A549 (cell line): Measurements from ENCODE around the gene CDHR5. TPM values are rescaled to one million over a fixed set of nuclear protein-coding genes. Genes with fewer than 3 reads are reported as not detected.
A peak's percentile ranks its signal among the peaks of the same experiment; 100 is the strongest.

Experiments used
- ATAC-seq, 2 experiments: fragments of 200-7000 bp in 1 of 2; fragments of >200 bp in 1 of 2; cut with Nextera tagmentation in 1 of 2; cut with Tn5 transposase in 1 of 2; 3 replicates each; pipeline versions ENCODE4 v1.8.0 to v1.9.1; 2018 to 2020; ENCODE audit warnings: mild to moderate bottlenecking in 1 of 2, moderate library complexity in 1 of 2
- CTCF ChIA-PET: fragments of 300-600 bp; sonication (Branson Sonifier 250); formaldehyde crosslinking; extraction: SDS; loops from one replicate; lab custom pipeline; 2021; ENCODE audit warnings: antibody characterized with exemption, inconsistent platforms; lab: Yijun Ruan, JAX
- POLR2A ChIA-PET: fragments of 350-600 bp; formaldehyde crosslinking; extraction: SDS; loops from one replicate; lab custom pipeline; 2021; ENCODE audit warnings: antibody characterized with exemption, inconsistent platforms; lab: Yijun Ruan, JAX
- DNase-seq, 2 experiments: peaks; one replicate each; pipeline versions ENCODE4 v3.0.0 to v3.0.0-alpha.2; 2011 to 2016; ENCODE audit warnings: low read depth in 1 of 2, low spot score in 1 of 2
- FAIRE-seq: peaks from 2 replicates; lab custom pipeline; 2011; peaks lifted over from hg19 to GRCh38; lab: Jason Lieb, UNC
- H3K27ac ChIP-seq, 2 experiments: fragments of >200 bp; sonication (Bioruptor Twin); formaldehyde crosslinking; 3 replicates each; pipeline ENCODE4 v1.5.1; 2016 to 2017
- H3K4me1 ChIP-seq: fragments of >200 bp; sonication (Bioruptor Twin); formaldehyde crosslinking; 3 replicates; pipeline ENCODE4 v1.6.1; 2016
- H3K4me2 ChIP-seq: fragments of >200 bp; sonication (Bioruptor Twin); formaldehyde crosslinking; 3 replicates; pipeline ENCODE4 v1.6.1; 2016
- H3K4me3 ChIP-seq: fragments of >200 bp; sonication (Bioruptor Twin); formaldehyde crosslinking; 3 replicates; pipeline ENCODE4 v1.5.1; 2016
- H3K9me3 ChIP-seq: fragments of >200 bp; sonication (Bioruptor Twin); formaldehyde crosslinking; 3 replicates; pipeline ENCODE4 v1.6.1; 2016
- BHLHE40 ChIP-seq: IDR thresholded peaks from 2 replicates; pipeline ENCODE4 v1.6.1; 2012; ENCODE audit warnings: low read depth, low read length, inconsistent platforms
- CBX2 ChIP-seq: fragments of 200-600 bp; sonication (generic); IDR thresholded peaks from 2 replicates; pipeline ENCODE4 v1.6.1; 2016; ENCODE audit warnings: low read depth, mild to moderate bottlenecking, borderline replicate concordance
- CBX8 ChIP-seq: fragments of 200-600 bp; sonication (generic); IDR thresholded peaks from 2 replicates; pipeline ENCODE4 v1.6.1; 2016
- CEBPB ChIP-seq, 2 experiments: fragments of >200 bp in 1 of 2; sonication (Bioruptor Twin) in 1 of 2; formaldehyde crosslinking in 1 of 2; IDR thresholded peaks; 2 replicates each; pipeline ENCODE4 v1.6.1; 2012 to 2016
- CHD4 ChIP-seq: fragments of 200-600 bp; sonication (generic); IDR thresholded peaks from 2 replicates; pipeline ENCODE4 v1.6.1; 2016; ENCODE audit warnings: antibody characterized with exemption, mild to moderate bottlenecking, borderline replicate concordance
- E2F6 ChIP-seq: IDR thresholded peaks from 2 replicates; pipeline ENCODE4 v1.6.1; 2012; ENCODE audit warnings: low read depth, borderline replicate concordance
- EP300 ChIP-seq, 2 experiments: fragments of >200 bp; sonication (Bioruptor Twin); formaldehyde crosslinking; IDR thresholded peaks; 2 replicates in 1 of 2; 3 replicates in 1 of 2; pipeline ENCODE4 v1.6.1; 2016 to 2017
- FOSL2 ChIP-seq, 2 experiments: fragments of 450-650 bp in 1 of 2; fragments of >200 bp in 1 of 2; sonication (Bioruptor Twin) in 1 of 2; formaldehyde crosslinking; IDR thresholded peaks; 2 replicates each; pipeline versions ENCODE4 v1.5.0 to v1.6.1; 2016 to 2020; ENCODE audit warnings: mild to moderate bottlenecking in 1 of 2, moderate library complexity in 1 of 2
- GATA3 ChIP-seq: IDR thresholded peaks from 2 replicates; pipeline ENCODE4 v1.6.1; 2012; ENCODE audit warnings: borderline replicate concordance
- HOXB13 ChIP-seq: fragments of 250-450 bp; sonication (Bioruptor Pico); IDR thresholded peaks from 2 replicates; pipeline ENCODE4 v1.5.0; 2020; ENCODE audit warnings: low read depth, mild to moderate bottlenecking, moderate library complexity
- JUN ChIP-seq, 2 experiments: fragments of >200 bp; sonication (Bioruptor Twin); formaldehyde crosslinking; IDR thresholded peaks; 2 replicates in 1 of 2; 3 replicates in 1 of 2; pipeline ENCODE4 v1.6.1; 2016 to 2017
- MYC ChIP-seq: IDR thresholded peaks from 2 replicates; pipeline ENCODE4 v1.6.1; 2012; ENCODE audit warnings: mild to moderate bottlenecking, inconsistent platforms, low read length, improper control_type of control experiment, borderline replicate concordance
- NFE2L2 ChIP-seq: fragments of 150-350 bp; conservative IDR thresholded peaks from 2 replicates; pipeline ENCODE4 v1.6.1; 2014; ENCODE audit warnings: low read length
- NR3C1 ChIP-seq: fragments of >200 bp; sonication (Bioruptor Twin); formaldehyde crosslinking; IDR thresholded peaks from 3 replicates; pipeline ENCODE4 v1.6.1; 2017
- PHF8 ChIP-seq: fragments of 200-600 bp; sonication (generic); IDR thresholded peaks from 2 replicates; pipeline ENCODE4 v1.6.1; 2016; ENCODE audit warnings: low read depth, mild to moderate bottlenecking, antibody characterized with exemption, moderate library complexity, borderline replicate concordance
- POLR2A ChIP-seq: IDR thresholded peaks from 2 replicates; pipeline ENCODE4 v1.6.1; 2012; ENCODE audit warnings: mild to moderate bottlenecking, low read length
- POLR2AphosphoS2 ChIP-seq: conservative IDR thresholded peaks from 2 replicates; pipeline ENCODE4 v1.6.1; 2012; ENCODE audit warnings: low read length, improper control_type of control experiment, inconsistent platforms
- RARB ChIP-seq: fragments of 250-450 bp; sonication (Bioruptor Pico); IDR thresholded peaks from 2 replicates; pipeline ENCODE4 v1.8.0; 2021; ENCODE audit warnings: mild to moderate bottlenecking, moderate library complexity
- RFX5 ChIP-seq: fragments of 450-650 bp; IDR thresholded peaks from 2 replicates; pipeline ENCODE4 v1.7.1; 2014; ENCODE audit warnings: antibody characterized with exemption, mild to moderate bottlenecking, moderate library complexity
- RNF2 ChIP-seq: fragments of 200-600 bp; sonication (generic); IDR thresholded peaks from 2 replicates; pipeline ENCODE4 v1.6.1; 2016; ENCODE audit warnings: low read depth, mild to moderate bottlenecking, antibody characterized with exemption, moderate library complexity, borderline replicate concordance
- SMC3 ChIP-seq: fragments of >200 bp; sonication (Bioruptor Twin); formaldehyde crosslinking; IDR thresholded peaks from 3 replicates; pipeline ENCODE4 v1.6.1; 2018; ENCODE audit warnings: inconsistent platforms
- SREBF2 ChIP-seq: fragments of 450-650 bp; IDR thresholded peaks from 2 replicates; pipeline ENCODE4 v1.6.1; 2014; ENCODE audit warnings: mild to moderate bottlenecking, moderate library complexity
- ZC3H11A ChIP-seq: fragments of 450-650 bp; IDR thresholded peaks from 2 replicates; pipeline ENCODE4 v1.6.1; 2014; ENCODE audit warnings: antibody characterized with exemption, mild to moderate bottlenecking
- WGBS: methylation state at CpG from one replicate; pipeline ENCODE4 v1.1.6; 2017; ENCODE audit errors: missing lambda C conversion rate; 5-methylcytosine and 5-hydroxymethylcytosine counted together
- polyA plus RNA-seq, 4 experiments: library from polyadenylated mRNA; depleted of rRNA in 3 of 4; stranded (reverse); fragments of >200 nt; fragmentation: RNase III in 1 of 4; extraction: RNeasy Plus Mini Kit Qiagen cat#74134 plus additional on column Dnase treatment in 1 of 4; gene quantifications; 2 replicates in 3 of 4; 3 replicates in 1 of 4; pipeline ENCODE4 v1.2.3, GENCODE V29; 2011 to 2017
- TF ChIP-seq, protein P1 (sequence below): IDR thresholded peaks from 2 replicates; pipeline ENCODE4 v1.6.1; 2012
- TF ChIP-seq, protein P2 (sequence below): fragments of 150-350 bp; IDR thresholded peaks from 2 replicates; pipeline ENCODE4 v1.6.1; 2014; ENCODE audit warnings: low read depth, mild to moderate bottlenecking, low read length

Gene CDHR5
- polyA plus RNA-seq, 2 of the 4 experiments (the other 2 are of a cell fraction) = 0.08 to 0.12 TPM

DNA sequence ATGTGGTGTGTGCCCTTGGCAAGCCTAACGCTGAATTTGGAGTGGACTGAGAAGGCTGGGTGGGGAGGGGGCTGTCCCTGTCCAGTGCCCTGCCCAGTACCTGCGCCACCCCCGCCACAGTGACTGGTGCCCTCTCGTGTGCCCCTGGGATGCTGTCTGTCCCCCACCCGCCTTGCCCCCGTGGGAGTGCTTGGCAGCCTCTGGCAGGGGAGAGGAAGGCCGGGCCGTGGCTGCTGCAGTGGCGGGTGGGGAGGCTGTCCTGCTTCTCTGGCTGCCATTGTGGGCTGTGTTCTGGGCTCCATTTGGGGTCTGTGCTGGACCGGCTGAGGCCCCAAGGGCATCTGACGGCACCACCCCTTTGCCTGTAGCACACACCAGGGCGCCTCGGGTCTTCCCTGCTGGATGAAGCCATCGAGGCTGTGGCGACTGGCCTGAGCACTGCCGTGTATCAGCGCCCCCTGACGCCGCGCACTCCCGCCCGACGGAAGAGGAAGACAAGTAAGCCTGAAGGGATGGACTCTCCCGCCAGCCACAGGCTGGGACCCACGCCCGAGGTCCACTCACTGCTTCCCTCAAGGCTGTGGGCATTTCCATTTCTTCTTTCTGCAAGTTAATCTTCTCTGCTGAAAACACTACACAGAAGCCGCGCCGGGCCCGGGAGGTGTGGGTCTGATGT lies 26.6 kb downstream of the CDHR5 start:
- TF ChIP-seq CHD4 (no peak), JUN (IDR thresholded peaks at IDR 0.05) (no peak), PHF8 (no peak)
- ChIA-PET POLR2A (no interaction called here), CTCF (no interaction called here)
- H3K4me2 ChIP-seq = no peak overlapping the region
- no peak overlapping the region for H3K4me3 ChIP-seq
- ATAC-seq (no peak), DNase-seq (no peak), FAIRE-seq (no peak)
- H3K9me3 ChIP-seq = no peaks in the 10 kb centered on the region
- peaks cover 7% of the 10 kb centered on the region; the same call in 2 of the 3 replicates for H3K4me1 ChIP-seq
- WGBS = 97% methylated on average over 19 of the region's 30 CpGs
- no peak overlapping the region for H3K27ac ChIP-seq

DNA sequence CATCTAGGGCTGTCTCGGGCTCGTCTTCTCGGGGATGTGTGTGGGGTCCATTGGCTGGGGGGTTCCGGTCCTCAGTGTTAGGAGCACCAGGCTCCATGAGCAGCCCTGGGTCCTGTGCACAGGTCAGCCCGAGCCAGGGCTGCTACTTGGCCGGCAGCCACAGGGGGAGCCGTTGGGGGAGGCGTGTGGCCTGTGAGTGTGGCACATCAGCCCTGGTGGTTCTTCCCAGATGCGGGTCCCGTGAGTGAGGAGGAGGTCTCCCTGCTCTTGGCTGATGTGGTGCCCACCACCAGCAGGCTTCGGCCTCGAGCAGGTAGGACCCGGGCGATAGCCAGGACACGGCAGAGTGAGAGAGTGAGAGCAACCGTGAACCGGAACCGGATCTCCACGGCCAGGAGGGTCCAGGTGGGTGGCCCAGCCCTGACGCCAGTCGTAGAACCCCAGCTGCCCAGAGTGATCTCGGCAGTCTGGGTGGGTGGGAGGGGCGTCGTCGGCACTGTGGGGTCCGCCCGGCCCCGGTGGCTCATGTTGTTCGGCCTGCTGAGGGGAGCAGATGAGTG lies 27.5 kb downstream of the CDHR5 start:
- TF ChIP-seq, protein P1, sequence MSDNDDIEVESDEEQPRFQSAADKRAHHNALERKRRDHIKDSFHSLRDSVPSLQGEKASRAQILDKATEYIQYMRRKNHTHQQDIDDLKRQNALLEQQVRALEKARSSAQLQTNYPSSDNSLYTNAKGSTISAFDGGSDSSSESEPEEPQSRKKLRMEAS = no peak
- TF ChIP-seq BHLHE40 (no peak), ZC3H11A (no peak), SMC3 (no peak), CEBPB (IDR thresholded peaks at IDR 0.05) (no peak), RARB (CRISPR knock-in tag) (no peak)
- TF ChIP-seq, protein P2, sequence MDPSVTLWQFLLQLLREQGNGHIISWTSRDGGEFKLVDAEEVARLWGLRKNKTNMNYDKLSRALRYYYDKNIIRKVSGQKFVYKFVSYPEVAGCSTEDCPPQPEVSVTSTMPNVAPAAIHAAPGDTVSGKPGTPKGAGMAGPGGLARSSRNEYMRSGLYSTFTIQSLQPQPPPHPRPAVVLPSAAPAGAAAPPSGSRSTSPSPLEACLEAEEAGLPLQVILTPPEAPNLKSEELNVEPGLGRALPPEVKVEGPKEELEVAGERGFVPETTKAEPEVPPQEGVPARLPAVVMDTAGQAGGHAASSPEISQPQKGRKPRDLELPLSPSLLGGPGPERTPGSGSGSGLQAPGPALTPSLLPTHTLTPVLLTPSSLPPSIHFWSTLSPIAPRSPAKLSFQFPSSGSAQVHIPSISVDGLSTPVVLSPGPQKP = no peak
- Histone ChIP-seq H3K4me2 (no peak overlapping the region), H3K4me3 (no peak overlapping the region), H3K27ac (no peak overlapping the region), H3K4me1 (peaks cover 7% of the 10 kb centered on the region; the same call in 2 of the 3 replicates), H3K9me3 (no peaks in the 10 kb centered on the region)
- ATAC-seq (peak; percentile 76 to 79; a peak in 5 of 6 replicates), FAIRE-seq (no peak), DNase-seq (no peak)
- ChIA-PET POLR2A (no interaction called here), CTCF (interaction anchor here (1.4 kb wide), 1 partner anchor 8 kb away, joined by 3 read pairs; no protein-coding TSS in a partner anchor)
- WGBS = 92% methylated on average over 23 of the region's 29 CpGs

GRCh38 chr11:596374-596773 lies 28.4 kb downstream of the CDHR5 start:
- TF ChIP-seq SREBF2 = no peak
- TF ChIP-seq NR3C1 = no peak
- no peak for TF ChIP-seq CEBPB (IDR thresholded peaks at IDR 0.05)
- TF ChIP-seq JUN (IDR thresholded peaks at IDR 0.05) = no peak
- TF ChIP-seq HOXB13 (CRISPR knock-in tag) = no peak
- TF ChIP-seq CBX8 = no peak
- TF ChIP-seq NFE2L2 = no peak
- TF ChIP-seq RFX5 = no peak
- TF ChIP-seq MYC = no peak
- TF ChIP-seq POLR2AphosphoS2 = no peak
- TF ChIP-seq RNF2 = no peak
- TF ChIP-seq GATA3 = no peak
- TF ChIP-seq E2F6 = no peak
- no peak for TF ChIP-seq POLR2A
- TF ChIP-seq FOSL2 (IDR thresholded peaks at IDR 0.05) = no peak
- TF ChIP-seq FOSL2 (CRISPR knock-in tag; IDR thresholded peaks at IDR 0.05) = no peak
- TF ChIP-seq, protein P1 = no peak
- no peak for TF ChIP-seq CBX2
- TF ChIP-seq PHF8 = no peak
- no peak for TF ChIP-seq EP300 (IDR thresholded peaks at IDR 0.05)
- TF ChIP-seq, all 56 proteins: peak for 0
- CTCF ChIA-PET = interaction anchor here (1.0 to 2.3 kb wide), 3 partner anchors 9 to 78 kb away, joined by 3 to 5 read pairs (median 3); no protein-coding TSS in a partner anchor
- no peak overlapping the region for H3K27ac ChIP-seq
- DNase-seq = no peak
- peaks cover 7% of the 10 kb centered on the region; the same call in 2 of the 3 replicates for H3K4me1 ChIP-seq
- no peaks in the 10 kb centered on the region for H3K9me3 ChIP-seq
- H3K4me3 ChIP-seq = no peak overlapping the region
- ATAC-seq = no peak
- no peak overlapping the region for H3K4me2 ChIP-seq
- no peak for FAIRE-seq
- 86% methylated on average over 10 of the region's 10 CpGs for WGBS
- POLR2A ChIA-PET = no interaction called here
